ENCODE data around the gene APOL2. TPM values are rescaled to one million over a fixed set of nuclear protein-coding genes. Genes with fewer than 3 reads are reported as not detected.

APOL2 gene
- total and polyA plus RNA-seq, 9 donors = 13.6 to 38.1 (median 28.2) TPM

DNA sequence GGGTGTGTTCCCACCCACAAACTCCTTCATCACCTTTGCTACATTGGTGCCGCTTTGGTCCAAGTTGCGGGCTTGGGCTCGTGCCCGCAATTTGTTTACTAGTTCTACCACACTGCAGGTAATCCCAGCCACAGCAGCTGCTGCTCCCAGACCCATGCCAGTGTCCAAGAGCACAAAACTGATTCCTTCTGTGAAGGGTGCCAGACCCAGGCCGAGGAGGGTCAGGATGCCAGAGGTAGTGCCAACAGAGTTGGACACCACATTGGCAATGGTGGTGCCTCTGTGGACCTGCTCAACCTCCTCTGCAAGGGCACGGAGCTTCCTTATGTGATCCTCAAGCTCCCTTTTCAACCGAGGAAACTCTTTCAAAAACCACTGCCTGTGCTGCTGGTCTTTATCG lies 11.5 kb downstream of the APOL2 start:
- Histone ChIP-seq H3K27ac (no peak overlapping the region), H3K27me3 (no peaks in the 10 kb centered on the region), H3K36me3 (no peaks in the 10 kb centered on the region), H3K4me1 (ENCODE audit: insufficient read depth) (no peaks in the 10 kb centered on the region), H3K4me3 (no peak overlapping the region), H3K9me3 (no peaks in the 10 kb centered on the region)
- intact Hi-C loops (cut with DNase I) = no loop called here
- no peak for DNase-seq
- 81 to 84% (median 83%) methylated on average over 8 of the region's 8 CpGs for WGBS, 3 donors
- TF ChIP-seq, protein P1, sequence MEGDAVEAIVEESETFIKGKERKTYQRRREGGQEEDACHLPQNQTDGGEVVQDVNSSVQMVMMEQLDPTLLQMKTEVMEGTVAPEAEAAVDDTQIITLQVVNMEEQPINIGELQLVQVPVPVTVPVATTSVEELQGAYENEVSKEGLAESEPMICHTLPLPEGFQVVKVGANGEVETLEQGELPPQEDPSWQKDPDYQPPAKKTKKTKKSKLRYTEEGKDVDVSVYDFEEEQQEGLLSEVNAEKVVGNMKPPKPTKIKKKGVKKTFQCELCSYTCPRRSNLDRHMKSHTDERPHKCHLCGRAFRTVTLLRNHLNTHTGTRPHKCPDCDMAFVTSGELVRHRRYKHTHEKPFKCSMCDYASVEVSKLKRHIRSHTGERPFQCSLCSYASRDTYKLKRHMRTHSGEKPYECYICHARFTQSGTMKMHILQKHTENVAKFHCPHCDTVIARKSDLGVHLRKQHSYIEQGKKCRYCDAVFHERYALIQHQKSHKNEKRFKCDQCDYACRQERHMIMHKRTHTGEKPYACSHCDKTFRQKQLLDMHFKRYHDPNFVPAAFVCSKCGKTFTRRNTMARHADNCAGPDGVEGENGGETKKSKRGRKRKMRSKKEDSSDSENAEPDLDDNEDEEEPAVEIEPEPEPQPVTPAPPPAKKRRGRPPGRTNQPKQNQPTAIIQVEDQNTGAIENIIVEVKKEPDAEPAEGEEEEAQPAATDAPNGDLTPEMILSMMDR (IDR thresholded peaks at IDR 0.05) = no peak
- TF ChIP-seq POLR2A (IDR thresholded peaks at IDR 0.05) = no peak
- no peak for TF ChIP-seq EP300 (IDR thresholded peaks at IDR 0.05)

DNA sequence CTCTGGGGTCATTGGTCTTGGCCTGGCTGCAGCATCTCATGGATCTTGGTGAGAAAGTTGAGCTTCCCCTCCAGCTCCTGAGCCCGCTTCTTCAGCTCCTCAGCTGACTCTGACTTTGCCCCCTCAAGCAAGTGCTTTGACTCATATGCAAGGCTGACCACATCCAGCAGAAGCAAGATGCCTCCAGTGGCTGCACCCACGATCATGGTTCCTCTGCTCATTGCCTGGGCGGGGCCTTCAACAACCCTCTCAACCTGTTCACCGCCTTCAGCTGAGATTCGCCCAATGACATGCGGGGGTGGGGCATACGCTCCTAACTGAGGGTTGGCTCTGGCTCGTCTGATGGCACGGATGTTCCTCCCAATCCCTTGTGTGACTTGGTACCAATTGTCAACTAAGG lies 11.9 kb downstream of the APOL2 start:
- 92 to 95% (median 93%) methylated on average over 9 of the region's 9 CpGs for WGBS, 3 donors
- no peak for DNase-seq
- Histone ChIP-seq H3K9me3 (no peaks in the 10 kb centered on the region), H3K27me3 (no peaks in the 10 kb centered on the region), H3K4me1 (ENCODE audit: insufficient read depth) (no peaks in the 10 kb centered on the region), H3K4me3 (no peak overlapping the region), H3K36me3 (no peaks in the 10 kb centered on the region), H3K27ac (no peak overlapping the region)
- TF ChIP-seq EP300 (IDR thresholded peaks at IDR 0.05) = no peak
- no peak for TF ChIP-seq POLR2A (IDR thresholded peaks at IDR 0.05)
- TF ChIP-seq, protein P1 (IDR thresholded peaks at IDR 0.05) = no peak
- intact Hi-C loops (cut with DNase I) = no loop called here

DNA sequence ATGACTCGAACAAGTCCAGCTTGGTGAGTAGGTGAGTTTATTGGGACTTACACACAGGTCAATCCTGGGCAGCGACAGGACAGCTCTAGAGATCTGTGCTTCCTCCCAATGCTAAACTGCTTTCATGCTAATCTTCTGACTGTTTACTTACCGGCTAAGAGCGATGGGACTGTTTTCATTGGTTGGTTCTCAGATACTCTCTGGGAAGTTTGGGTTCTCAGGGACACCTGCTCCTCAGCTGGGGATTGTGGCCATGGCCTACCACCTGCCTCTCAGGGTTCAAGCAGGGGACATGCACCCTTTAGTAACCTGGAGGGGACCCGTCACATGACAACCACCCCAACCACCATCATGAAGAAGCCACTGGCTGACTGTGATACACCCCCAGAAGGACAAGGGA lies 13.1 kb downstream of the APOL2 start:
- Histone ChIP-seq H3K27me3 (no peaks in the 10 kb centered on the region), H3K4me1 (ENCODE audit: insufficient read depth) (peaks cover 1% of the 10 kb centered on the region), H3K9me3 (no peaks in the 10 kb centered on the region), H3K36me3 (no peaks in the 10 kb centered on the region), H3K4me3 (no peak overlapping the region), H3K27ac (no peak overlapping the region)
- DNase-seq = no peak
- intact Hi-C loops (cut with DNase I) = no loop called here
- TF ChIP-seq, protein P1 (IDR thresholded peaks at IDR 0.05) = no peak
- TF ChIP-seq POLR2A (IDR thresholded peaks at IDR 0.05) (no peak), EP300 (IDR thresholded peaks at IDR 0.05) (no peak)
- 75 to 91% (median 80%) methylated on average over 5 of the region's 5 CpGs for WGBS, 3 donors

DNA sequence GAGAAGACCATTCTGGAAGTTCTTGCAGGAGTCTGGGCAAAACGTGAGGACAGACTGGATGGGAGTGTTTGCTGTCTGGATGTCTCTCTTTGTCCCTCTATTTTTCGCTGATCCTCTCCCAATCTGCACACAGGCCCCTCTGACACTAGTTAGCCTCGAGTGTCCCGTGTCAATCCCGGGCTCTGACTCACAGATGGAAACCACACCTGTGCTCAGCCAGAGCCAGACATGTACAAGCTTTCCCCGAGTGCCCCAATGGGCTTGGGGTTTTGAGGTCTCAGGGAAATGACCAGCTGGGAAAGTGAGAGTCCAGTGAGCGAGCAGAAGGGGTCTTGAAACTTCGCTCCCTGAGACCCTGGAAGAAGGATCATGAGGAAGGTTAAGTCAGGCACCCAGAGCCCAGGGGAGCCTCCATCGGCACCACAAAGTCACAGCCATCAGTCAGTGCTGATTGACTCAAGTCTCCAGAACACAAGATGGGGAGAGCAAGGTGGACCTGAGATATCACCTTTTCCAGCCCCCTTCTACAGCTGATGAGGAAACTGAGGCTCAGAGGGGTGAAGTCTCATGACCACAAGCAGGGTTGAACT lies 13.9 kb downstream of the APOL2 start:
- no peak overlapping the region for H3K4me3 ChIP-seq
- peaks cover 1% of the 10 kb centered on the region for H3K4me1 ChIP-seq (ENCODE audit: insufficient read depth)
- H3K9me3 ChIP-seq = no peaks in the 10 kb centered on the region
- no peaks in the 10 kb centered on the region for H3K27me3 ChIP-seq
- no peak for DNase-seq
- H3K36me3 ChIP-seq = no peaks in the 10 kb centered on the region
- intact Hi-C loops (cut with DNase I) = no loop called here
- no peak overlapping the region for H3K27ac ChIP-seq
- TF ChIP-seq POLR2A (IDR thresholded peaks at IDR 0.05) (no peak), EP300 (IDR thresholded peaks at IDR 0.05) (no peak)
- TF ChIP-seq, protein P1 (IDR thresholded peaks at IDR 0.05) = no peak
- 81 to 83% (median 82%) methylated on average over 9 of the region's 9 CpGs for WGBS, 3 donors

Data from ovary (tissue), 9 donors.